Ramos (cell line): ENCODE results near the gene FRMD7.

Experiments
- in situ Hi-C: fragments of 300-500 bp; cut with MboI; formaldehyde crosslinking; loops from one replicate; pipeline ENCODE4 v1.14.3; 2022; ENCODE audit warnings: low sequenced_read_pairs; ENCODE audit not compliant: unreplicated experiment

FRMD7 gene

GRCh38 chrX:132043977-132044376 is 83.8 kb downstream of the FRMD7 start:
- in situ Hi-C loops, result no loop called here

DNA sequence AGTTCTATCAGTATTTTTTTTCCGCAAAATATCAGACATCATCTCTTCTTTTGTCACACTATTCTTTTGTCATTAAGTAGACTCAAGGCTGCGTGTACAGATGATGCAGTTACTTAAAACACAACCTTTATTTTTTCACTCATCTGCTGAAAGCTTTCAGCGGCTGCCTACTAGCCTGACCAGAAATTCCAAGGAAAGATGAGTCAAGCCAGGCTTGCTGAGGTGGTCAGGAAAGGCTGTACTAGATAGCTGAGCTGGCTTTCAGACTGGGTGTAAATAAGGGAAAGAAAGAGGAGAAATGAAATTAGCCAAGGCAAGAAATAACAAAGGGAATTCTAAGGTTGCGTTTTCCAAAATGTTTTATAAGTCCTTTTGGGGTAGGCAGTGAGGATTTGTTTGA is 86.8 kb downstream of the FRMD7 start:
- in situ Hi-C loops, result no loop called here

- in situ Hi-C loops, result no loop called here
Measured at GRCh38 chrX:132040066-132040465, 87.8 kb downstream of the FRMD7 start.

GRCh38 chrX:132037479-132037993 is 90.3 kb downstream of the FRMD7 start:
- in situ Hi-C loops, result no loop called here

- in situ Hi-C loops, result no loop called here
Measured at GRCh38 chrX:132034648-132035047, 93.2 kb downstream of the FRMD7 start.

DNA sequence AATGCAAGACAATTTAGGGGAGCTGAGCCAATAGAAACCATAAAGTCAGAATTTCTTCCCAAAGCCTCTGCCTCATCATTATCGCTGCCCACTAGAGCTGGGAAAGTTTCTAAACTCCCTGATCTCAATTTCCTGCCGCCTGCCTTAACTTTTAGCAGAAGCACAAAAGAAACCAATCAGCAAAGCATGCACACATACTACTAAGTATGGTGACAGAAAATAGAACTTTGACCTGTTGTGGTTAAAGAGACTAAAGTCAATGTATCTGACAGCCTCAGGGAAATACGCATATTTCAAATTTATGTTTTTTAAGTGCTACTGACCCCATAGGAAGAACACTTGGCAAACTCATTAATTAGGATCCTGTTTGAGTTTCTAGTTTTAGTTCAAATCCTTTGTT is 94.7 kb downstream of the FRMD7 start:
- in situ Hi-C loops, result no loop called here

DNA sequence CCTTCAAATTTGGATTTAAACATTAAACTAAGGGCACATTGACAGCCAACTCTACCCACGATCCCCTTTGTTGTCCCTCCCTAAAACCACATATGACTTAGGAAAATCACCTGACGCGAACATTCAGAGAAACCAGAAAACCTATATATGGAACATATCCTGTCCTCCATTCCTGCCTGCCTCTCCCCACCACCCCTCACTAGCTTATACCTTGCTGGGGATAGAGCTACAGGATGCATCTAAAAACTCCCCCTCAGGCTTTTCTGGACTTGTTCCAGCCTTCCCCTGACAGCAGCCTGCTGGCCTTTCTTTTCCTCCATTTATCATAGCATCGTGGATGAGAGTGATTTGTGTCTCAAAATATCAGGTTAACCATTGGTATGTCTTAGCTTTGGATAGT is 96.0 kb downstream of the FRMD7 start:
- in situ Hi-C loops, result no loop called here

- in situ Hi-C loops, result no loop called here
Measured at GRCh38 chrX:132030264-132030663, 97.6 kb downstream of the FRMD7 start.
